HEK293T (cell line): ENCODE results near the gene PAX2.

Experiments used
- BHLHE40 ChIP-seq: fragments of 450-650 bp; IDR thresholded peaks from 2 replicates; pipeline ENCODE4 v1.6.1; 2016; ENCODE audit warnings: mild to moderate bottlenecking, moderate library complexity, borderline replicate concordance
- HDGF ChIP-seq: fragments of 450-650 bp; IDR thresholded peaks from 2 replicates; pipeline ENCODE4 v1.6.1; 2017; ENCODE audit warnings: antibody characterized with exemption, borderline replicate concordance
- L3MBTL2 ChIP-seq: fragments of 450-650 bp; conservative IDR thresholded peaks from 2 replicates; pipeline ENCODE4 v1.6.1; 2016; ENCODE audit warnings: mild to moderate bottlenecking
- LEF1 ChIP-seq: fragments of 450-650 bp; IDR thresholded peaks from 2 replicates; pipeline ENCODE4 v1.6.1; 2017; ENCODE audit warnings: mild to moderate bottlenecking, borderline replicate concordance
- PKNOX1 ChIP-seq: fragments of 450-650 bp; IDR thresholded peaks from 2 replicates; pipeline ENCODE4 v1.6.1; 2016
- SP1 ChIP-seq: fragments of 450-650 bp; IDR thresholded peaks from 2 replicates; pipeline ENCODE4 v1.6.1; 2017
- SUZ12 ChIP-seq: fragments of 450-650 bp; IDR thresholded peaks from 2 replicates; pipeline ENCODE4 v1.6.1; 2016; ENCODE audit warnings: mild to moderate bottlenecking
- TARDBP ChIP-seq: fragments of 450-650 bp; IDR thresholded peaks from 2 replicates; pipeline ENCODE4 v1.6.1; 2016
- ZNF384 ChIP-seq: fragments of 450-650 bp; IDR thresholded peaks from 2 replicates; pipeline ENCODE4 v1.6.1; 2016

- no peak for TF ChIP-seq SP1
- TF ChIP-seq SUZ12 = no peak
- TF ChIP-seq HDGF = no peak
- no peak for TF ChIP-seq L3MBTL2
- TF ChIP-seq ZNF384 = no peak
- no peak for TF ChIP-seq BHLHE40
- TF ChIP-seq LEF1 = no peak
- no peak for TF ChIP-seq TARDBP
- no peak for TF ChIP-seq PKNOX1
These were observed 27.1 kb upstream of the PAX2 start for GRCh38 chr10:100718197-100718742.
